Stimulated activated naive CD4-positive, alpha-beta T cell (primary cell): ENCODE results near the gene ADGRF4.

Experiments used
- DNase-seq, 6 experiments: peaks; one replicate each; lab custom pipeline; 2025; lab: John Stamatoyannopoulos, UW

The ADGRF4 gene, protein sequence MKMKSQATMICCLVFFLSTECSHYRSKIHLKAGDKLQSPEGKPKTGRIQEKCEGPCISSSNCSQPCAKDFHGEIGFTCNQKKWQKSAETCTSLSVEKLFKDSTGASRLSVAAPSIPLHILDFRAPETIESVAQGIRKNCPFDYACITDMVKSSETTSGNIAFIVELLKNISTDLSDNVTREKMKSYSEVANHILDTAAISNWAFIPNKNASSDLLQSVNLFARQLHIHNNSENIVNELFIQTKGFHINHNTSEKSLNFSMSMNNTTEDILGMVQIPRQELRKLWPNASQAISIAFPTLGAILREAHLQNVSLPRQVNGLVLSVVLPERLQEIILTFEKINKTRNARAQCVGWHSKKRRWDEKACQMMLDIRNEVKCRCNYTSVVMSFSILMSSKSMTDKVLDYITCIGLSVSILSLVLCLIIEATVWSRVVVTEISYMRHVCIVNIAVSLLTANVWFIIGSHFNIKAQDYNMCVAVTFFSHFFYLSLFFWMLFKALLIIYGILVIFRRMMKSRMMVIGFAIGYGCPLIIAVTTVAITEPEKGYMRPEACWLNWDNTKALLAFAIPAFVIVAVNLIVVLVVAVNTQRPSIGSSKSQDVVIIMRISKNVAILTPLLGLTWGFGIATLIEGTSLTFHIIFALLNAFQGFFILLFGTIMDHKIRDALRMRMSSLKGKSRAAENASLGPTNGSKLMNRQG

DNA sequence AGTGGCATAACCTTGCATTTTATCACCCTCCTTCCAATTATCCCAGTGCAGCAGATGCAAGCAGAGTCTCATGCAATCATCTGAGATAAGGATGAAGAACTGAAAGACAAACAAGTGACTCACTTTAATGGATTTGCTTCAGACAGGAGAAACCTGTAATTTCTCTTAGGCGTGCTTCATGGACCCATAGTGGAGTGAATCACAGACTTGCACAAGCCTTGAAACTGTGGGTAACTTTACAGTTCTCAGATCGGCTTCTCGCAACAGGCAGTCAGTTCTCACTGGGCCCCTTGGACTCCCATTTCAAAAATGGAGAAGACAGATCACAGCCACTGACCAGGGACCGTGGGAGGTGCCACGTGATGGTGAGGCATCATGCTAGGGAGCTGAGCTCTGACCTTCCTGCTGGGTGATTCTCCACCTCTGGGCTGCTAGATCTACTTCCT is at the start of gene ADGRF4:
TSS of gene ADGRF4 (plus strand) at position 239 of the 446 bp plus-strand sequence. CDS start 8,666 bp downstream, outside the sequence.
- DNase-seq, result no peak

DNA sequence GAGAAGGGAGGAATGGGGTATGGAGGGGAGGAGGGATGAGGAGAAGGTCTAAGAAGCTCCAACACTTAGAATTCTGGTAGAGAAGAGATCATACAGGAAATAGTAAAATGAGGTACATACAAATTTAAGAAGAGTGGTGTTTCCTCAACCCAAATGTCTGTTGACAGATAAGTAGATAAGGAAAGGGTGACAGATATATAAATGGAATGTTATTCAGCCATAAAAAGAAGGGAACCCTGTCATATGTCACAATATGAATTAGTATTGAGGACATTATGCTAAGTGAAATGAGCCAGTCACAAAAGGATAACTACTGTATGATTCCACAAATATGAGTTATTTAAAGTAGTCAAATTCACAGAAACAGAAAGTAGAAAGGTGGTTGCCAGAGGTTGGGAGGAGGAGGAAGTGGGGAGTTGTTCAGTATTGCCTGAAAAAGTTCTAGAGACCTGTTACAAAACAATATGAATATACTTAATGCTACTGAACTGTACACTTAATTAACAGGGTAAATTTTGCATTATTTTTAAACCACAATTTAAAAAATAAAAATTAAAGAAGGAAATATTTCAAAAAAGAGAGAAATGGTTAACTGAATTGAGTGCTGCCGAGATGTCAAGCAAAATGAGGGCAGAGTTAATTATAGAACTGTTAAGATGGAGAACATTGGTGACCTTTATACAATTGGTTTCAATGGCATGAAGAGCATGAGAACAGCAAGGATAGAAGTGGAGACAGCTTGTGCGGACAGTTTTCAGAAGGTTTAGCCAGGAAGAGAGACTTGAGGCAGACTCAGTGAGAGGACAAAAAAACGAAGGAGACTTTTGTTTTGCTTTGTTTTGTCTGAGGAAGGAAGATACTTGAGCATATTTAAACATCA is 47.6 kb upstream of the ADGRF4 start:
- DNase-seq, result no peak

DNA sequence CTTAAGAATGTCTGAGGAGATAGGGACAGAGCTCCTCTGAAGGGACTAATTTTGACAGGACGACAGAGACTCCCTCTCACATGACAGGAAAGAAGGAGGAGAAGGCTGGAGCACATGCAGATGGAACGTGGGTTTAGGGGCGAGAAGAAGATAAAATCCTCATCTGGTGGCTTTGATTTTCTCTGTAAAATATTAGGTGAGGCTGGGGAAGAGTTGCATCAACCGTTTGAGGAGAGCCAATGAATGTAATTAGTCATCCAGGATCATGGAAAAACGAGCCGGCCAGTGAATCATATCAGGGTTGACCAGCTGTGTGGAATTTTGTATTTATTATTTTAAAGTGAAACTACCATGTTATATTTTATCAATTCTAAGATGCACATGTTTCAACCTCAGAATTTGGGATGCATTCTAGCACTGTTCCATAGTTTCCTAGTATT is 46.9 kb upstream of the ADGRF4 start:
- DNase-seq, result no peak

DNA sequence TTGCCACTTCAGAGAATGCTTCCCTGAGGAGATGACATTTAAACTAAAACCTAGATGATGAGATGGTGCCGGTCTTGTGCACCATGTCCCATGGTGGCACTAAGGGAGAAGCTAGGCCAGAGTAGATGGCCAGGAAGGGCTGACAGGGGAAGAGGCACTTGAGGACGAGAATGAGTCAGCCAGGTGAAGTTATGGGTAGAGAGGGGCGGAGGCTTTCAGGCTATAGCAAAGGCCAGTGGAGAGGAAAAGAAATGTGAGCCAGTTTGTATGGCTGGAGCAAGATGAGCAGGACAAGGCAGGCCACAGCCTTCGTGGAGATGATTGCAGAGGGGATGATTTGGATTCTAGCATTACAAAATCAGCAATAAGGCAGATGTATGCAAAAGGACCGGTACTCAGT is 44.7 kb upstream of the ADGRF4 start:
- DNase-seq, result no peak

DNA sequence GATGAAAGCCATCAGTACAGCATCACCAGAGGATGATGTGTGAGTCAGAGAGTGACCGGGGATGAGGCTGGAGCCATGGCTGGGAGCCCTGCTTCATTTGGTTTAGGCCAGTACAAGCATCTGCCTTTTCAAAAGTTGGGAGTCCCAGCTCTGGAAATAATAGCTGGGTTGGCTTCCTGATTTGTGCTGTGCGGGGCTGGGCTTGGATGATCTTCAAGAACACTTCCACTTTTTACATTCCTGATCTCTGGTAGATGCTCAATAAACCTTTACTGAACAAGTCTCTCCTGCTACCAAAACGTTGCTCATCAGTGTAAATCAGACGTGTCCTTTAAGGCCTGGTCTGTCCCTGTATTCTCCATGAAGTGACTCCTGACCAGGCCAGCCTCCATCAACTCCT is 44.1 kb upstream of the ADGRF4 start:
- no peak for DNase-seq

DNA sequence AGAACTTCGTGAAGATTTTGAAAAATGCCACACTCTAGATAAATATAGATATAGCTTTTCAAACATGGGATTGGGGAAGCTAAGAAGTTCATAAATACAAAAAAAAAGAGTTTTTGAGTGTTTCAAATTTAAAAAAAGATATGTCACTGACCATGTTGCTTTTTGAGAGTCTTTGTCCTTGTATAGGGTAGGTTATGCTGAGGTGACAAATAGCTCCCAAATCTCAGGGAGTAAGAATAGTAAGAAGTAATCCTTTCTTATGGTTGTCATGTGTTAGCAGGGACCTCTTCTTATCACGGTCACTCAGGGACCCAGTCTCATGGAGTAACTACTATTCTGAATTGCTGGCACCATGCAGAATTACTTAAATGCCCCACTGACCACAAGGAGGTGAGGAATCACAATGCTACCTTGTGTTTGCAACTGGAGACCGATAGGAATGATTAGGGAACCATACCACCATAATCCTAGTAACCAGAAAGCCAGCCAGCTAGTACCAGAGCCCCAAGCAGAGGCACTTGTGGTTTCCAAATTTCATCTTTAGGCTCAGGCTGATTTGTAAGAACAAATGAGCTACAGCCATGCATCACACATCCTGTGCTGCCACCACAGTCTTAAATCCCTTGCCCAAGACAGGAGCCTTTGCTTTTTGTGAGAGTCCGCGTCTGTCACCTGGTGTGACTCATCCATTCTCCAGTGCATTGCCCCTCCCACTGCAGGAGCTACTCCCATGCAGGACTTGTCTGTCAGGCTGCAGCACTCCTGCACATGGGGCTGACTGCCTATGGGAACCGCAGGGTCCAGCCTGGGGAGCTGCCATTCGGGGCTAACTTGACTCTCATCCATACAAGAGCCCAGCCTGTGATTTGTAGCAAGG is 42.4 kb upstream of the ADGRF4 start:
- DNase-seq, result no peak

DNA sequence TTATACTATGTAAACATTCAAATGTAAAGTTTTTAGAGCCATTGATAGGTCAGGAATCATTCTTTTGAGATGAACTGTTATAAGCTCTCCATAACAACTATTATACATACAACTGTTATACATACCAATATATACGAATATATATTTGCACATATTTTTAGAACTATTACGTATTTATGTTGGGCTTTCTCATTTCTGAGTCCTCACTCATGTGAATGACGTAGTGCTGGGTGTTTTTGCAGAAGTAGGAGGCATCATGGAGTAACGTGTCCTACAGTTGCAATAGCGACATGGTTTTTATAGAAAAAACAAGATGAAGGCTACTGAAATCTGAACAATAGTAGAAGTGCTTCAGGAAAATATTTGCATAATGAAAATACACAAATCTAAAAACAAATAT is 36.4 kb upstream of the ADGRF4 start:
- no peak for DNase-seq

DNA sequence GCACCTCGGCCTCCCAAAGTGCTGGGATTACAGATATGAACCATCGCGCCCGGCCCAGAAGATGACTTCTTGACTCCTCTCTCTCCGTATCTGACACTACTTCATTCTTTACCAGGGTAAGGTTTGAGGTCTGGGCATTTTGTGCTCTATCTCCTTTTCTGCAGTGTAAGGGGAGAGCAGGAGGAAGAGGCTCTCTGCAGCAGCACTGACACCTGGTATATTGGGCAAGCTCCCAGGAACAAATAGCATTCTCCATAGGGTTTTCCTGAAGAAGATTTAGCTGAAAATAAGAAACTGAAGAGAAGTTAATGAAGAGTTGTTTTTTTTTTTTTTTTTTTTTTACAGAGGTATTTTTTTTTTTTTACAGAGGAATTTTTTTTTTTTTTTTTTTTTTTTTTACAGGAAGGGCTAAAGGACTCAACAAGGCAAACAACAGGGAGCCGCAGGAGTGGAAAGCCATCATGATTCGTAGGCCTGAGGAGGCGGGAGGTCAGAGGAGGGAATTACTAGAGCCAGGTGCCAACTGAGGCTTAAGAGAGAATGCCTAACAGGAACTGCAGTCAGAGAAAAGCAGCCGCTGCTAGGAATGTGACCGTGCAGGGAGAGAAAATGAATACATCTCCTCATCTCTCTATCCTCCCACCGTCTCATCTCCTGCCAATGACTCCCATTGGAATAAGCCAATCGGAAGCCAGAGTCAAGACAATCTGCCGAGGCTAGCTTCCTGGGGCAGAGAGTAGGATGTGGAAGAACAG is 34.7 kb upstream of the ADGRF4 start:
- DNase-seq, result no peak

DNA sequence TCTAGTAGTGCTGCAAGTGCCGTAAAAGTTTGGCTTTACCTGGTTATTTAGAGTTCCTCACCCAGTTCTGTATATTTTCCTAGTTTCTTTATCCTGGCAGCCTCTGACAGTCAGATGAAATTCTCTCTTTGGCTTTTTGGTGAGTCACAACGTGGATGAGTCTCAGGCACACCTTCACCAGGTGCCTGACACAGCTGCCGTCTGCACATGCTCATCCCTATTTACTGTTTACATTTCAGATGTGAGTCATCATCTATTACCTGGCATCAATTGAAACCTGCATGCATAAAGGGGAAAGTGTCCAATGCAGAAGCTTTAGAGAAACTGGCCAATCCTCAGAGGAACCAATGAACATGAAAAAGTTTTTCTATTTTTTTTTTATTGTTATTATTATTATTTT is 33.3 kb upstream of the ADGRF4 start:
- no peak for DNase-seq

DNA sequence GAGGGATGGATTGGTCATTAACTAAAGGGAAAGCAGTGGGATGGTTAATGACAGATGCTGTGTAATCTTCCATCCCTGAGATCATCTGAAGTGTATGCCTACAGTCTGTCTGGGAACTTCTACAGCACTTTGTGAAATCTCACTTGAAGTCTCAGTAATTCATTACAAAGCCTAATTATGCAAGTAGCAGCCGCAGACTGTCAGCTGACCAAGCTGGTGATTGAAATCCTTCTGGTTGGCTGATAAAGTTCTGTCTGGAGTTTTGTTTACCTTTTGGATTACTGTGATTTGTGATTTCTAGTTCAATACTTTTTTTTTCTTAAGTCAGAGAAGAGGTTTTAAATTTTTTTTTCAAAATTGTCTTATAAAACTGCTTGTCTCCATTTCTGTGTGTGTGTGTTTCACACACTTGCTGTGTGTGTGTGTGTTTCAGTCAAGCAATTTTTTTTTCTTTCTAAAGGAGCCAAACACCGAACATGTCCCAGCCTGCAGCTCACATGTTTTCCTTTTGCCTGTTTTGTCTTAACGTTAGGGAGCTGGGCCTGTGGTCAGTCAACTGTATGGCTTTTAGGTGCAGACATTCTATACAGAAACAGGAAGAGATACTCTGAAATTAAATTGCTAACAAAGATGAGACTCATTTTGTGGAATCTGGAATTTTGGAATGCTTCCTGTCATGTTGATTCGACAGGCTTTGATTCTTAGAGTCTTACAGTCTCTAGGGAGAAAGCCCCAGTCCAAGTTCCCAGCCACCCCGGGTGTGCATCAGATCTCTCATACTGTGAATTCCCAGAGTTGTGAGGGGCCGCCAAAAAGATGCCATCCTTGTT is 28.5 kb upstream of the ADGRF4 start:
- DNase-seq, result no peak

DNA sequence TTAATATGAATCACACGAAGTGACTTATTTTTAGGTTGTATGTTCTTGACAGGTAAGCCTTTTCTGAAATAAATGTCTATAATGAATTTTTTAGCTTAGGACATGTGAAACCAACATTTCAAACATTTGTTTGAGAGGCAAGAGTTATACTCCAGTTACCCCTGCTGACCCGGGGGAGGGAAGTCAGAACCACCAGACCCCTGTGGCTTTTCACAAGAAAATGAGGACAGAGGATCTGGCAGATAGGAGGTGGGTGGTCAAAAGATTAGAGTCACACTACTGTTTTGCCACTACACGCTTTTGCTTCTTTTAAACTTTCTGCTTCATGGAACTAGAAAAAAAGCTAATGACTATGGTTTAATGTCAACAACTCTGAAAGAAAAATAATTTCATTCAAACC is 27.5 kb upstream of the ADGRF4 start:
- no peak for DNase-seq

DNA sequence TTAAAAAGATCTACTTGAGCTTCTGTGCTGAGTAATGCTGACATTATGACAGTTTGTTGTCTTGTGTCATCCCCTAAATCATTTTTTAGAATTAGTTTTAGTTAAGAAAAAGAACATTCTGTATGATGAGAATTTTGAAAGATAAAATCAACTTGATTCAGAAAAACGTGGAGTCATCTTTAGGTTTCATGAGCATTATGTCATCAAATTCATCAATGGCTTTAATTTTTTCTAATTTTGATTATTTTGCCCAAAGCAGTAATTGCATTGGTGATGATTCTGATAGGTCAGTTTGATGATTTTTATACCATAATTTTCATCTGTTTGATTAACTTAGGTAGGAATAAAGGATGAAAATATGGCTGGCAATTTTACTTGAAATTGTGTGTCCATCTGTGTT is 26.6 kb upstream of the ADGRF4 start:
- no peak for DNase-seq

DNA sequence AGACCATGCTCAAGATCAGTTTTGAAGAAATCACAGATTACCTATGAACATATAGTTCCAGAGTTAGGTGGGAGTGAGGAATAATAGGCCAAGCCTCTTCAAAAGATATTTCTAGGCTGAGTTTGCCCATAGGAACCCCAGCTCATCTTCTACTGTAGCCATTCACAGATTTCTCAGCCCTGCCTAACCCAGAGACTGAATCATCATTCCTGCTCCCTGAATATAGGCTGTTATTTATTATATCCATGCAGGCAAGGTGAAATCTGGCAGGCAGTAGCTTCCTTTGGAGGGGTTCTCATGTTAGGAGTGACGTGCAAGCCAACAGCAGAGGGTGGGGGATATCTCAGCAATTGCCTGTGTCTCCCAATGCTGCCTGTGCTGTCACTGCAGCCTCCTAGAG is 25.6 kb upstream of the ADGRF4 start:
- no peak for DNase-seq

DNA sequence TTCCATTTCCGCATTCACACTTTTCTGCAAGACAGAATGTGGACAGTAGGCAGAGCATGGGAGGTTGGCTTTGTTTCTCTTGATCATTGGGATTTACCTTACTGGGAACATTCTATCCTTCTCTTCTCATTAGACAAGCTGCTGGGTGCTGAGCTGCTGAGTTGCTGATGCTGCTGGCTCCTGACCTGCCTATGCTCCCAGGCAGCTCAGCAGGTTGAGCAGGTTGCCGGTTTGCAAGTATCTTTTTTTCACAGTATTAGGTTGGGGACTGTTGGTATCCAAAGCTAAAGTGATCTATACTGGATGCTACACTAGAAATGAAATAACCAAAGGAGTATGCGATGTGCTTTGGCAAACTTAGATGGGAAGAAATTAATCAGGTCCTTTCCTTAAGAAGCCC is 23.7 kb upstream of the ADGRF4 start:
- no peak for DNase-seq

DNA sequence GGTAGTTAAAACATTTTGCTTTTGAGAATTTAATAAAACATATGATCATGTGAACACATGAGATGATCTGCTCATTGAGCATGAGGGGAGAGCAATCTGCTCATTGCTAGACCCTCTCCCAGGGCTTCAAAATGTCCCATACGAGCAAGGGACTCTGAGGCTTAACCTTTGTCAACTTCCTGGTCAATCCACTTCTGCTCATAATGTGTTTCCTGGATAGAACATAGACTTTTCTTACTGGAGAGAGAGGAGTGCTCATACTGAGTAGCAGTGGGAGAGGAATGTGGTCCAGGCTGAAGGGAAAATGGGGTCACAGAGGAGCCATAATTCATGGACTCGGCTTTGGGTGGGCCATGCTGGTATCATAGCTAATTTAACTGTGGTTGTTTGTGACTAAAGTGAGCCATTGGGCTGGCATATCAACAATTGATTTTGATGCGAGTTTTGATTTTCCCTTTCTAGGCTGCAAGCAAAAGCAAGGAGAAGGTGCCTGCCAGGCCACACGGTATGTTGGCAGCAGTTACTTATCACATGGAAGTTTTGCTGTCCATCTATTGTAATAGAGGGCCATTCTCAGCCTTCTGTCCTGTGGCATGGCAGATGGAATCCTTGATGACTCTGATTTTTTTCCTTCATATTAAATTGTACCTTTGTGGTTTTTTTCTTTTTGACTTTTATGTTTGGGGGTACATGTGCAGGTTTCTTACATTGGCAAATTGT is 20.8 kb upstream of the ADGRF4 start:
- DNase-seq, result no peak

DNA sequence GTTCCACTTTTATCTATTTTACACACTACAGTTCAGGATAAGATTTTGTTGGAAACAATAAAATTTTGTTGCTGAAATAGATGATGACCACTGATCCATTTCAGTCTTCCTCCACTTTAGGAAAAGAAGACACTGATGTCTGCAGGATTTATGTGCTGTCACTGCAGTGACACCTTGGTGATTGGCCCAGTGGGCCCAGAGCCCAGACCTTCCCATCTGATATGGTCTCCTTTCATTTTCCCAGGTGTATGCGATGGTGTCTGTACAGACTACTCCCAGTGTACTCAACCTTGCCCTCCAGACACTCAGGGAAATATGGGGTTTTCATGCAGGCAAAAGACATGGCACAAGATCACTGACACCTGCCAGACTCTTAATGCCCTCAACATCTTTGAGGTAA is 19.6 kb upstream of the ADGRF4 start:
- DNase-seq, result no peak

DNA sequence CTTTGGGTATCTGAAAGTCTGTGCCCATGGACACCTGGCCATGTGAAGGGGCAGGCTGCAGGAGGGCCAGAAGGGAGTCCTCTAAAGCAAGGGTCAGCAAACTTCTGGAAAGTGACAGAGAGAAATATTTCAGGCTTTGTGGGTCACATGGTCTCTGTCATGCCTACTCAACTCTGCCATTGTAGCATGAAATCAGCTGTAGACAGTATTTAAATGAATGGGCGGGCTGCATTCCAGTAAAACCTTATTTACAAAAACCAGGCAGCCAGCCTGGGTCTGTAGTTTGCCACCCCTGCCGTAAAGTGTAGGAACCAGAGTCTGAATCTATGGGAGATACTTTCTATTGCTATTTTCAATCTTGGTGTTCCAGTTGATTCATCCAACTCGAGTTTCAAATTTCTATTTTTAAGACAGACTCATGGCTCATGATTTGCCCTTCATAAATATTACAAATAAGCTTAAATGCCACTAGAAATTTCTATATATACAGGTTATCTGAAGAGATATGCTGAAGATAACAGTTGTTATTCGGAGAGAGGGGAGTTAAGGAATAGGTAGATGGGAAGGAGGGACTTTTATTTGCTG is 19.0 kb upstream of the ADGRF4 start:
- DNase-seq, result no peak

DNA sequence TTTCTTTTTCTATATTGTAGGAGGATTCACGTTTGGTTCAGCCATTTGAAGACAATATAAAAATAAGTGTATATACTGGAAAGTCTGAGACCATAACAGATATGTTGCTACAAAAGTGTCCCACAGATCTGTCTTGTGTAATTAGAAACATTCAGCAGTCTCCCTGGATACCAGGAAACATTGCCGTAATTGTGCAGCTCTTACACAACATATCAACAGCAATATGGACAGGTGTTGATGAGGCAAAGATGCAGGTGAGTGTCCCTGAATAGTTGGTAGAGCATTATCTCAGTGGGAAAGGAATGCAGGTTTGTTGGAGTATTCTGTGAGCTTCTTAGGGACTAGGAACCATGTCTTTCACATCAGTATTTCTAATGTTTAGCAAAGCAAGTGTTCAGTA is 18.3 kb upstream of the ADGRF4 start:
- DNase-seq, result no peak

DNA sequence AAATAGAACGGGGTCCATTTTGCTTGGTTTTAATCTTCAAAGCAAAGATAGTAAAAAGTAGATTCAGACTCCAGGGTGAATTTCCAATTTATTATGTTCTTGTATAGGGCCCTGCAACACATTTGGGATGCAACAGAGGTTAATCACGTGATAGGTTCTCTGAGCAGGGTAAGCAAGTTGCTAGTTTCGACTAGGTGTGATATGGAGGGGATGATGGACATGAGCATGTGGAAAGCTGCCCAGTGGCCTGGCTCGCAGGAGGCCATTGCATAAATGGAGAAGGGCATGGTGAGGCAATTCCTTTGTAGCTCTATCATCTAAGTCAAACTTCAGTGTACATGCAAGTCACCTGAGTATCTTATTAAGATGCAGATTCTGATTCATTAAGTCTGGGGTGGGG is 17.7 kb upstream of the ADGRF4 start:
- no peak for DNase-seq
